Neutrophil (primary cell): Measurements from ENCODE around the gene MYL9.

ENCODE experiments used
- H3K27ac ChIP-seq: fragments of 200-600 bp; sonication (generic); 2 replicates; pipeline ENCODE4 v1.5.1; 2016; ENCODE audit warnings: mild to moderate bottlenecking, moderate library complexity
- H3K27me3 ChIP-seq: fragments of 200-600 bp; sonication (generic); 2 replicates; pipeline ENCODE4 v1.6.0; 2016; ENCODE audit warnings: mild to moderate bottlenecking
- H3K36me3 ChIP-seq: fragments of 200-600 bp; sonication (generic); 2 replicates; pipeline ENCODE4 v1.5.1; 2017
- H3K4me1 ChIP-seq, 2 experiments: fragments of 200-600 bp in 1 of 2; sonication (generic) in 1 of 2; 1 replicate in 1 of 2; 2 replicates in 1 of 2; pipeline versions ENCODE4 v1.5.1 to v1.6.1; 2013 to 2016; ENCODE audit warnings: low read depth in 1 of 2, low read length in 1 of 2, mild to moderate bottlenecking in 1 of 2, moderate library complexity in 1 of 2; ENCODE audit not compliant: control insufficient read depth in 1 of 2, insufficient read depth in 1 of 2
- H3K4me3 ChIP-seq, 2 experiments: fragments of 200-600 bp in 1 of 2; sonication (generic) in 1 of 2; 1 replicate in 1 of 2; 2 replicates in 1 of 2; pipeline ENCODE4 v1.5.1; 2013 to 2016; ENCODE audit warnings: low read depth in 1 of 2, low read length in 1 of 2, mild to moderate bottlenecking in 1 of 2, moderate library complexity in 1 of 2
- H3K9me3 ChIP-seq: fragments of 200-600 bp; sonication (generic); 2 replicates; pipeline ENCODE4 v1.5.1; 2016
- CTCF ChIP-seq: fragments of 200-600 bp; sonication (generic); IDR thresholded peaks from 2 replicates; pipeline ENCODE4 v1.5.1; 2016; ENCODE audit warnings: antibody characterized with exemption

MYL9 gene

DNA sequence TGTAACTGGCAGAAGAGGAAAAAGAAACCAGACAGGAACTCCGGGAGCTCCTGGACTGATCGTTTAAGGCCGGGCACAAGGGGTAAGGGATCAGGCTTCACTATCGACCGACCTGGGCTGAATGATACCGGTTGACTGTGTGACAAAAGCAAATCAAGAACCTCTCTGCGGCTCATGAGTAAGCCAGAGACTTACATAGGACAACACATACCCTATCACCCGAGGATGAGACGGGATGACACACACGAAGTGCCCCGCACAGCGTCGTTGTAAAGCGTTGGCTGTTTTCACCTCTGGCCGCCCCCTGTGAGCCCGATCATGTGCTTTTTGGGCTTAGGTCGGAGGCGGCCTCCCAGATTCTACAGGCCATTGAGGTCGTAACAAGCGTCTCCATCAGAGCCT, 31.4 kb downstream of the MYL9 start:
- Histone ChIP-seq H3K36me3 (no peaks in the 10 kb centered on the region), H3K4me1 (peaks cover 16 to 17% of the 10 kb centered on the region in 2 experiments), H3K27ac (peak overlapping the region; percentile 74), H3K9me3 (no peaks in the 10 kb centered on the region), H3K4me3 (peak overlapping the region; percentile 77 to 97), H3K27me3 (peaks cover 60% of the 10 kb centered on the region)
- no peak for TF ChIP-seq CTCF

DNA sequence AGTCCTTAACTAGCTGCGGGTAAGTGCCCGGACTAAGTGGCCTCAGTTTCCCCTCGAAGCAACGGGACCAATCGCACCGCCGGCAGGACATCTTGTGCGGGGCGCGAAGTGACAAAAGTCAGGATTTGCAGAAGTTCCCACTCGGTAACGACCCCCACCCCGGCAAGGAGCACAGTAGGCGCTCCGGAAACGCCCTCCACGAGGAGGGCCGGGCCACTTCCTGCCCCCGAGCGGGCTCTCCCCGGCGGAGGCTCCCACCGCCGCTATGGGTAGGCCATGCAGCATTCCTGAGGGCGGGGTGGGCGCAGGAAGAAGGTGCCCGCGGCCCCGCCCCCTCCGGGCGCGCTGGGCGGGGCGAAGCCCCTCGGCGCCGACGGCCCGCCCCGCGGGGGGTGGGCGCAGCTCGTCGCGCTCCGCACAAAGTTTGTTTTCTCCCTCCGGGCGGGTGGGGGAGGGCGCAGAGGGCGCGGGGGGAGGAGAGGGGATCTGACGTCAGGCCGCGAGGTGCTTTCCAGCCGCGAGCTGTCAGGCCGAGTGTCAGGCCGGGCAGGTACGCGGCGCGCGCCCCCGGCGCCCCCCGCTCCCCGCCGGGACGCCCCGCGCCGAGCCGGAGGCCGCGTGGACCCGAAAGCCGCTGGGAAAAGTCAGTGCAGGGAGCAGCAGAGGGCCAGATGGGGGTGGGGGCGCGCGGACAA, 31.9 kb downstream of the MYL9 start, which contains the start of gene TGIF2:
TGIF2 (plus strand) TSS at position 495 of the 695 bp plus-strand sequence. CDS start 5,178 bp downstream, outside the sequence.
- Histone ChIP-seq H3K9me3 (no peaks in the 10 kb centered on the region), H3K4me1 (peaks cover 16 to 17% of the 10 kb centered on the region in 2 experiments), H3K36me3 (no peaks in the 10 kb centered on the region), H3K27ac (peak within 1 kb of the TSS; percentile 74), H3K4me3 (peak within 1 kb of the TSS; percentile 77 to 97), H3K27me3 (peaks cover 60% of the 10 kb centered on the region)
- TF ChIP-seq CTCF, result no peak

- peak overlapping the region; percentile 74 for H3K27ac ChIP-seq
- no peak for TF ChIP-seq CTCF
These were observed 32.6 kb downstream of the MYL9 start for GRCh38 chr20:36573798-36574365.

GRCh38 chr20:36574366-36575135, 33.2 kb downstream of the MYL9 start:
- Histone ChIP-seq H3K4me1 (peaks cover 16 to 17% of the 10 kb centered on the region in 2 experiments), H3K4me3 (peak overlapping the region; percentile 77 to 97), H3K9me3 (no peaks in the 10 kb centered on the region), H3K36me3 (no peaks in the 10 kb centered on the region), H3K27ac (peak overlapping the region; percentile 74), H3K27me3 (peaks cover 60% of the 10 kb centered on the region)
- TF ChIP-seq CTCF, result no peak

More at GRCh38 chr20:36573798-36574365, 32.6 kb downstream of the MYL9 start:
- Histone ChIP-seq H3K4me3 (peak overlapping the region; percentile 77 to 97), H3K36me3 (no peaks in the 10 kb centered on the region), H3K27me3 (peaks cover 60% of the 10 kb centered on the region), H3K9me3 (no peaks in the 10 kb centered on the region), H3K4me1 (peaks cover 16 to 17% of the 10 kb centered on the region in 2 experiments)

- peaks cover 16 to 17% of the 10 kb centered on the region in 2 experiments for H3K4me1 ChIP-seq
- H3K9me3 ChIP-seq, result no peaks in the 10 kb centered on the region
- H3K27ac ChIP-seq, result no peak overlapping the region
- no peak for TF ChIP-seq CTCF
- H3K27me3 ChIP-seq, result peaks cover 47% of the 10 kb centered on the region
- no peak overlapping the region for H3K4me3 ChIP-seq
- peaks cover 2% of the 10 kb centered on the region for H3K36me3 ChIP-seq
These were observed 34.7 kb downstream of the MYL9 start for GRCh38 chr20:36576081-36576445.
